Activated CD4-positive, alpha-beta T cell treated with anti-CD3 and anti-CD28 coated beads for 36 hours (primary cell): Measurements from ENCODE around the gene ADGRF1. TPM values are rescaled to one million over a fixed set of nuclear protein-coding genes. Genes with fewer than 3 reads are reported as not detected.

Experiments
- ATAC-seq: fragments of 200-7000 bp; cut with Tn5 transposase; one replicate; pipeline ENCODE4 v1.10.0; 2021; ENCODE audit warnings: mild to moderate bottlenecking, moderate library complexity
- CTCF ChIA-PET: fragments of 350-600 bp; sonication (Branson Sonifier 250); formaldehyde crosslinking; loops from one replicate; lab custom pipeline; 2021; ENCODE audit warnings: antibody characterized with exemption; lab: Charles Lee
- POLR2A ChIA-PET: fragments of 350-600 bp; sonication (Branson Sonifier 250); formaldehyde crosslinking; loops from one replicate; lab custom pipeline; 2021; ENCODE audit warnings: antibody characterized with exemption, inconsistent platforms; lab: Charles Lee
- DNase-seq: peaks from one replicate; pipeline ENCODE4 v3.0.0-alpha.2; 2020
- H3K27ac Mint-ChIP-seq: one replicate; pipeline ENCODE4 v1.8.0; 2021; ENCODE audit warnings: mixed read lengths
- H3K27me3 Mint-ChIP-seq: one replicate; pipeline ENCODE4 v1.8.0; 2021; ENCODE audit warnings: mixed read lengths
- H3K36me3 Mint-ChIP-seq: one replicate; pipeline ENCODE4 v1.8.0; 2021; ENCODE audit warnings: low read depth, mixed read lengths
- H3K4me1 Mint-ChIP-seq: one replicate; pipeline ENCODE4 v1.8.0; 2021; ENCODE audit warnings: mixed read lengths
- H3K4me3 Mint-ChIP-seq: one replicate; pipeline ENCODE4 v1.8.0; 2021; ENCODE audit warnings: mild to moderate bottlenecking, moderate library complexity, mixed read lengths
- H3K9me3 Mint-ChIP-seq: one replicate; pipeline ENCODE4 v1.8.0; 2021; ENCODE audit warnings: low read depth, mixed read lengths
- intact Hi-C, 2 experiments: fragments of 100-400 bp; cut with DNase I in 1 of 2; cut with micrococcal nuclease in 1 of 2; formaldehyde crosslinking; loops; one replicate each; pipeline versions ENCODE4 v1.14.2 to v1.15.1; 2022 to 2024; cut with DNase I, micrococcal nuclease
- total RNA-seq, 2 experiments: library from RNA; stranded (reverse); gene quantifications; one replicate each; pipeline ENCODE4 v1.2.3, GENCODE V29; 2021

The ADGRF1 gene
- total RNA-seq, 2 experiments from 2014 or later = not detected

DNA sequence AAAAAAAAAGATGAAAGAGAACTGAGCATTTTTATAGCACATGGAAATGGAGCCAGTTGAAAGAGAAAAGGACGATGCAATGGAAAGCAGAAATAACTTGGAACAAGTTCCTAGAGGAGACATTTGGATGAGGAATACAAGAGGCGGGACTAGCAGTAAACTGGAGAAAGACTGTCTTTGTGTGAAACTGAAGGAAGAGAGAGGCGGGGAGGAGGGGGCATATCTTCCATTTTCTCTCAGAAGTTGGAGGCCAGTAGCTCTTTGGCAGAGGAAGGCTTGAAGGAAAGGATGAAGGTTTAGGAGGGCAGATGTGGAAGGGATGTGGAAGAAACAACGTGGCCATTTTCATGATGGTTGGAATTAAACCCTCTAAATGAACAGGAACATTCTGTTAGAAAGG is 33.0 kb upstream of the ADGRF1 start:
- peaks cover 13% of the 10 kb centered on the region for H3K27me3 Mint-ChIP-seq
- H3K4me1 Mint-ChIP-seq = no peaks in the 10 kb centered on the region
- intact Hi-C loops = no loop called here
- H3K36me3 Mint-ChIP-seq = no peaks in the 10 kb centered on the region
- no peak for ATAC-seq
- DNase-seq = no peak
- H3K4me3 Mint-ChIP-seq = no peak overlapping the region
- ChIA-PET POLR2A (no interaction called here), CTCF (no interaction called here)
- no peak overlapping the region for H3K27ac Mint-ChIP-seq
- no peaks in the 10 kb centered on the region for H3K9me3 Mint-ChIP-seq

- H3K27me3 Mint-ChIP-seq = peaks cover 13% of the 10 kb centered on the region
- intact Hi-C loops = no loop called here
- DNase-seq = no peak
- POLR2A ChIA-PET = no interaction called here
- no peaks in the 10 kb centered on the region for H3K4me1 Mint-ChIP-seq
- H3K36me3 Mint-ChIP-seq = no peaks in the 10 kb centered on the region
- CTCF ChIA-PET = no interaction called here
- no peak for ATAC-seq
- no peak overlapping the region for H3K4me3 Mint-ChIP-seq
- no peak overlapping the region for H3K27ac Mint-ChIP-seq
- no peaks in the 10 kb centered on the region for H3K9me3 Mint-ChIP-seq
Observed at GRCh38 chr6:47073125-47074110, 31.3 kb upstream of the ADGRF1 start.

DNA sequence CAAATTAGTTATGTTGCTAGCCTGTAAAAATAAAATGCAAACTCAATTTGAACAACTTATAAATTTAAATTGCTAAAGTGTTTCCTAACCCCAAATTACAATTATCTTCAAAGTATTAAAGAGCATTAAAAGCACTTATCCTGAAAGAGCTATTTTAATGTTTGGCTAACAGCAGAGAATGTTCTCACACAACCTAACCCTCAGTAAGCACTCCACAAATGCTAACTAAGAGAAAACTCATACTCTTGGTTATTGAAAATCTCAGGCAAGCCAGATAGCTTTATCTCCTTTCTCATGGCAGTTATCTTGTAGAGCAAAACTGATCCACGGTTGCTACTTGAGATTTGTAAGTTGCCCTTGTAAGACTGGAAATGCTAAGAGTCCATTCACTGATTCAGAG is 30.5 kb upstream of the ADGRF1 start:
- DNase-seq (no peak), ATAC-seq (no peak)
- Mint-ChIP-seq H3K27ac (no peak overlapping the region), H3K9me3 (no peaks in the 10 kb centered on the region), H3K36me3 (no peaks in the 10 kb centered on the region), H3K4me3 (no peak overlapping the region), H3K4me1 (no peaks in the 10 kb centered on the region), H3K27me3 (peaks cover 13% of the 10 kb centered on the region)
- POLR2A ChIA-PET = no interaction called here
- intact Hi-C loops = no loop called here
- CTCF ChIA-PET = interaction anchor here (0.7 kb wide), 1 partner anchor 10 kb away, joined by 3 read pairs; no protein-coding TSS in a partner anchor

- POLR2A ChIA-PET = no interaction called here
- H3K9me3 Mint-ChIP-seq = no peaks in the 10 kb centered on the region
- DNase-seq (no peak), ATAC-seq (no peak)
- no peaks in the 10 kb centered on the region for H3K36me3 Mint-ChIP-seq
- no peaks in the 10 kb centered on the region for H3K4me1 Mint-ChIP-seq
- H3K4me3 Mint-ChIP-seq = no peak overlapping the region
- intact Hi-C loops = no loop called here
- H3K27me3 Mint-ChIP-seq = peaks cover 7% of the 10 kb centered on the region
- CTCF ChIA-PET = no interaction called here
- no peak overlapping the region for H3K27ac Mint-ChIP-seq
Observed at GRCh38 chr6:47071681-47072080, 29.5 kb upstream of the ADGRF1 start.

GRCh38 chr6:47070461-47070860 is 28.3 kb upstream of the ADGRF1 start:
- CTCF ChIA-PET = no interaction called here
- intact Hi-C loops = no loop called here
- H3K4me3 Mint-ChIP-seq = no peak overlapping the region
- peaks cover 3% of the 10 kb centered on the region for H3K27me3 Mint-ChIP-seq
- POLR2A ChIA-PET = no interaction called here
- DNase-seq (no peak), ATAC-seq (no peak)
- no peaks in the 10 kb centered on the region for H3K36me3 Mint-ChIP-seq
- H3K27ac Mint-ChIP-seq = no peak overlapping the region
- no peaks in the 10 kb centered on the region for H3K4me1 Mint-ChIP-seq
- no peaks in the 10 kb centered on the region for H3K9me3 Mint-ChIP-seq

- Mint-ChIP-seq H3K4me3 (no peak overlapping the region), H3K4me1 (no peaks in the 10 kb centered on the region), H3K27ac (no peak overlapping the region), H3K36me3 (no peaks in the 10 kb centered on the region), H3K9me3 (no peaks in the 10 kb centered on the region), H3K27me3 (no peaks in the 10 kb centered on the region)
- DNase-seq (no peak), ATAC-seq (no peak)
- POLR2A ChIA-PET = no interaction called here
- intact Hi-C loops = no loop called here
- CTCF ChIA-PET = no interaction called here
Observed at GRCh38 chr6:47069156-47069555, 27.0 kb upstream of the ADGRF1 start.

- H3K4me3 Mint-ChIP-seq = no peak overlapping the region
- no peaks in the 10 kb centered on the region for H3K27me3 Mint-ChIP-seq
- POLR2A ChIA-PET = no interaction called here
- ATAC-seq (no peak), DNase-seq (no peak)
- H3K9me3 Mint-ChIP-seq = no peaks in the 10 kb centered on the region
- CTCF ChIA-PET = interaction anchor here (1.3 kb wide), 1 partner anchor 18 kb away, joined by 3 read pairs; no protein-coding TSS in a partner anchor
- no peaks in the 10 kb centered on the region for H3K4me1 Mint-ChIP-seq
- no peak overlapping the region for H3K27ac Mint-ChIP-seq
- intact Hi-C loops = no loop called here
- no peaks in the 10 kb centered on the region for H3K36me3 Mint-ChIP-seq
Observed at GRCh38 chr6:47066418-47066817, 24.3 kb upstream of the ADGRF1 start.

DNA sequence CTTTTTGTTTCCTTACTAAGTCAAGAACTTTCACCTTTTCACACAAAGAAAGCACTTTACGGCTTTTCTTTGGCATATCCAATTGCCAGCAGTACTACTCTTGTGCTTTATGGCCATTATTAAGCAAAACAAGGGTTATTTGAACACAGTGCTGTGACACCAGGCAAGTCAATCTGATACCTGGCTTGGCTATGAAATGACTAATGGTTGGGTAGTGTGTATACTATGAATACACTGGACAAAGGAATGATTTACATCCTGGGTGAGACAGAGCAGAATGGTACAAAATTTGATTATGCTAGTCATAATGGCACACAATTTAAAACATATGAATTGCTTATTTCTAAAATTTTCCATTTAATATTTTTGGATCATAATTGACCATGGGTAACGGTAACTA is 22.1 kb upstream of the ADGRF1 start:
- no peaks in the 10 kb centered on the region for H3K9me3 Mint-ChIP-seq
- no peak overlapping the region for H3K27ac Mint-ChIP-seq
- H3K27me3 Mint-ChIP-seq = no peaks in the 10 kb centered on the region
- H3K4me1 Mint-ChIP-seq = no peaks in the 10 kb centered on the region
- CTCF ChIA-PET = no interaction called here
- DNase-seq (no peak), ATAC-seq (no peak)
- no peak overlapping the region for H3K4me3 Mint-ChIP-seq
- intact Hi-C loops = no loop called here
- POLR2A ChIA-PET = no interaction called here
- no peaks in the 10 kb centered on the region for H3K36me3 Mint-ChIP-seq

GRCh38 chr6:47062346-47062745 is 20.2 kb upstream of the ADGRF1 start:
- intact Hi-C loops = no loop called here
- POLR2A ChIA-PET = no interaction called here
- no peak for ATAC-seq
- H3K4me1 Mint-ChIP-seq = no peaks in the 10 kb centered on the region
- no peaks in the 10 kb centered on the region for H3K9me3 Mint-ChIP-seq
- no peak for DNase-seq
- H3K36me3 Mint-ChIP-seq = no peaks in the 10 kb centered on the region
- no peak overlapping the region for H3K4me3 Mint-ChIP-seq
- no peak overlapping the region for H3K27ac Mint-ChIP-seq
- CTCF ChIA-PET = interaction anchor here (1.1 kb wide), 1 partner anchor 10 kb away, joined by 3 read pairs; no protein-coding TSS in a partner anchor
- H3K27me3 Mint-ChIP-seq = peaks cover 2% of the 10 kb centered on the region

DNA sequence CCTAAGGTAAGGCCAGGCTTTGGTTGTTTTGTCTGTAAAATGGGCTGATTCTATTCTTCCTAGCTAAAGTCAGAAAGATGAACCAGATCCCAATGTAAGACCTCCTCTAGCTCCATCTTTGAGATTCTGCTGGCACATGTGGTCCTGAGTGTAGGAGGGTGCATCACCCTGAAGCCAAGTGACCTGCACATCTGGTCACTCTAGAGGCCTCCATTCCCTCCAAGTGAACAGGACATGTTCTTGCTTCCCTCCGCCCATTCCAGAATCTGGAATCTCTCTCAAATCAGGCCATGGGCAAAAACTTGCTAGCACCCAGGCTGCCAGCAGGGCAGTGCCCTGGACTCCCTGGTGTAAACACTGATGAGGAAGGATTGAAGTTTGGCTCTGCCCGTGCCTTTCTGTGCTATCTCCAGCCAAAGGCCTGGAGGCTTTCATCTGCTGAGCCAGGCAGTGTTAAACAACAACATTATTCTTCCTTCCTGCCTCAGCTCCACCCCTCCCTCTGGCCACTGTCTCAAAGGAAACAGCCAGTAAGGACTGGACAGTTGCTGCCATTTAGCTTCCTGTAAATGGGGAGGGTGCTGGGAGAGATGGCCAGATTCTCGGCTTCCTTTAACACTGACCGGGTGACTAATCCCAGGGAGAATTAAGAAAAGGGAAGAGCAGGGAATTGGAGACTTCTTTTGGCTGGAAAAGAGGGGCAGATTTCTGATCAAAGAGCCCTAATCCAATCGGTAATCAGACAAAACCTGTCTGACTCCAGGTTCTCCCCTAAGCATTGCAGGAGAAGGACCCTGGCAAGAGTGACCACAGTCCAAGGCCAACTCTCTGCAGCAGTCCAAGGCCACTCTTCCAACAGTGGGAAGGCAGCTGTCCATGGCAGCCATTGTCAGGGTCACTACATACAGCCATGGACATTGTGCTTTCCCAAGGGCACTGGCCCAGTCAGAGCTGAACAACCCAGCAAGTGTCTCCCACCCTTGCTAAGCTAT is 19.5 kb upstream of the ADGRF1 start:
- H3K4me3 Mint-ChIP-seq = no peak overlapping the region
- H3K27me3 Mint-ChIP-seq = peaks cover 2% of the 10 kb centered on the region
- H3K4me1 Mint-ChIP-seq = no peaks in the 10 kb centered on the region
- CTCF ChIA-PET = interaction anchor here (1.1 kb wide), 1 partner anchor 11 kb away, joined by 3 read pairs; no protein-coding TSS in a partner anchor
- no peaks in the 10 kb centered on the region for H3K36me3 Mint-ChIP-seq
- POLR2A ChIA-PET = no interaction called here
- DNase-seq = no peak
- H3K9me3 Mint-ChIP-seq = no peaks in the 10 kb centered on the region
- H3K27ac Mint-ChIP-seq = no peak overlapping the region
- ATAC-seq = no peak
- intact Hi-C loops = no loop called here

DNA sequence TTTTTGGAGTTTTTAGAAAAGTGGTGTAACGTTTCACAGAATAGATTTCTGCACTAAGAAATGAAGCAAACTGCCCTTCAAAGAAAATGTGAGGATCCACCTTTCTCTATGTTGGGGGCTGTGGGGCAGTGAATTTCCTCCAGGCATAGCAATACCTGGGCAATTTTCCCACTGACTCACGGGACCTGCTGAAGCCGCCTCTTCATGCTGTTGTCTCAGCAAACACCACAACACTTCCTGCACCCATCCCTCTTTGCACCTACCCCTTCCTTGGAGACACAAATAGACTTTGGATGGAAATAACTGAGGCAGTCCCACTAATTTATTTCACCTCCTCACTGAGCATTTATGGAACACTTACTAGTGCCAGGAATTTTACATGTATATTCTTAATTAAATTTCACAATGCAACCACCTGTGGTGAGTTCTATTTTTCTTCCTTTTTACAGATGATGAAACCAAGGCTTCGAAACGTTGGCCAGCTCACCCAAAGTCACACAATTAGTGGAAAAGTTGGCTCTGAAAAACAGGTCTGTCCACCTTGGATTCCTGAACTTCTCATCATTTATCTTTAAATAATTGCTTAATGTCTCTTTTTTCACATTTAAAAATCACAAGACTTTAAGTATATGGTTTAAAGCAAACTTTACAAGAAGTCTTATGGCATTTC is 17.2 kb upstream of the ADGRF1 start:
- no peaks in the 10 kb centered on the region for H3K4me1 Mint-ChIP-seq
- ATAC-seq (no peak), DNase-seq (no peak)
- intact Hi-C loops = no loop called here
- H3K27ac Mint-ChIP-seq = no peak overlapping the region
- CTCF ChIA-PET = no interaction called here
- no peak overlapping the region for H3K4me3 Mint-ChIP-seq
- no peaks in the 10 kb centered on the region for H3K36me3 Mint-ChIP-seq
- no peaks in the 10 kb centered on the region for H3K9me3 Mint-ChIP-seq
- H3K27me3 Mint-ChIP-seq = peaks cover 5% of the 10 kb centered on the region
- POLR2A ChIA-PET = no interaction called here
